Esophagus mucosa (tissue), 1 donor: ENCODE measurements around the gene FAM151B. TPM values are rescaled to one million over a fixed set of nuclear protein-coding genes. Genes with fewer than 3 reads are reported as not detected.
"Not testable (repeated sequence)": the region's sequence is repeated elsewhere in the genome, so short reads cannot be mapped to it uniquely, and the experiment has no call there.

Source experiments
- ATAC-seq: fragments of 200-7000 bp; cut with Tn5 transposase; one replicate; pipeline ENCODE4 v1.9.1; 2020
- total RNA-seq: library from RNA; stranded (reverse); gene quantifications from one replicate; pipeline ENCODE4 v1.2.4, GENCODE V29; 2023
- donor health status: DM: yes; HTN: yes; CAD: no.

FAM151B gene
- total RNA-seq, 1 donor from 2014 or later, result 1.3 TPM

GRCh38 chr5:80504833-80505232 is 16.9 kb downstream of the FAM151B start:
- no peak for ATAC-seq

DNA sequence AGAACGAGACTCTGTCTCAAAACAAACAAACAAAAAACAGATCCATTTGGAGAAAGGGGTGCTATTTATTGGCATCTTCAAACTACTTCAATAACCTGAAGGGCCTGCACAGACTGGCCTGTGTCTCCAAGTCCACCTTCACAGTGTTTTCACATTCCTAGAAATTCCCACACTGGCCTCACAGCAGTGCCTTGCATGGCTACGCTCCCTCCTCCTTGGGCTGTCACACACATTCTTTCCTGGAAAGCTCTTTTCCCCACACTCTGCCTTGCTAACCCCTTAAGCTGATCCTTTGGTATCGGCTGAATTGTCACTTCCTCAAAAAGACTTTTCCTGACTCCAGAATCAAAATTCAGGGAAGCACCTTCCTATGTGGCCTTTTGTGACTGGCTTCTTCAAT is 19.8 kb downstream of the FAM151B start:
- ATAC-seq, result no peak

DNA sequence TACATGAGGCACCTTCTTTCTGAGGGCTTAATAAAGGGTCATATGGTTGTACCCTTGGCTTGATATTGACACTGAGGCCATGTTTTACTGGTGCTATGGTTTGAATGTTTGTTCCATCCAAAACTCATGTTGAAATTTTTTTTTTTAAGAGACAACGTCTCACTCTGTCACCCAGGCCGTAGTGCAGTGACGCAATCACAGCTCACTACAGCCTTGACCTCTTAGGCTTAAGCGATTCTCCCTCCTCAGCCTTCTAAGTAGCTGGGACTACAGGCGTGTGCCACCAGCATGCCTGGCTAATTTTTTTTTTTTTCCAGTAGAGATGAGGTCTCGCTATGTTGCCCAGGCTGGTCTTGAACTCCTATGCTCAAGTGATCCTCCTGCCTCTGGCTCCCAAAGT is 20.9 kb downstream of the FAM151B start:
- no peak for ATAC-seq

DNA sequence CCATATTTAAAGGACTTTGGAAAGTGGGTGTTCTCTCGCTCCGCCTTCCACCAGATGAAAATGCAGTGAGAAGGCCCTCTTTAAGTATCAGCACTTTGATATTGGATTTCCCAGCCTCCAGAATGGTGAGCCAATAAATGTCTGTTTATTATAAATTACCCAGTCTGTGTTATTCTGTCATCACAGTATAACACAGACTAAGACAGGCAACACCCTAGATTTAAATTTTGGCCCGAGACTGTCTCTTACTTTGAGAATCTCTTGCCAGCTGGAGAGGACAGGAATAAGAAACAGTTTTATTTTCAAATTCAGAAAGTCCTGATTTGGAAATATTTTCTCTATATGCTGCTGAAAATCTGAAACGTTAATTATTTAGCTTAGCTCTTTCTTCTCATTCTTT is 21.5 kb downstream of the FAM151B start:
- ATAC-seq, result no peak

DNA sequence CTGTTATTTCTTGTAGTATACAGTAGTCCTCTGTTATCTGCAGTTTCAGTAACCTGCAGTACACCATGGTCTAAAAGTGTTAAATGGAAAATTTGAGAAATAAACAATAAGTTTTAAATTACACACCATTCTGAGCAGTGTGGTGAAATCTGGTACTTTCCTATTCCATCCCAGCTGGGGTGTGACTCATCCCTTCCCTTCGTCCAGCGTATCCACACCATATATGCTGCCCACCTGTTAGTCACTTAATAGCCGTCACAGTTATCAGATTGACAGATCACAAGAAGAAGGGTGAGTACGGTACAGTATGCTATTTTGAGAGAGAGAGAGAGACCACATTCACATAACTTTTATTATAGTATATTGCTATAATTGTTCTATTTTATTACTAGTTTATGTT is 28.9 kb downstream of the FAM151B start:
- ATAC-seq, result no peak

GRCh38 chr5:80540691-80541090 is 52.8 kb downstream of the FAM151B start:
- no peak for ATAC-seq

DNA sequence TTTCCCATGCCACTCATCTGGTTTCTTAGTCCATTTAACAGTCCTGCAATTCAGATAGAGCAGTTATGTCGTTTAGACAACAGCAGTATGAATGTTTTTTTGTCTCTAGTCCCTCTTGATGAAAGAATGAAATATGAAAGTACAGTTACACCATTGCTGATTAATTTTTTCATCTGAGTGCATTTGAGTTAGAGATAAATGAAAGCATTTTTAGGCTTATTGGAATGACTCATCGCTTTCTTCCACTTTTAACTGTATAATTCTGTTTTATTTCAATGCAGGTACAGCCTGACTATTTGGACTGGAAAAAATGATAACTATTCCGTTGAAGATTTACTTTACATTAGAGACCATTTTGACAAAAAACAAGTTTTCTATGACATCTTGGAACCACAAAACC is 53.5 kb downstream of the FAM151B start:
- ATAC-seq, result no peak

DNA sequence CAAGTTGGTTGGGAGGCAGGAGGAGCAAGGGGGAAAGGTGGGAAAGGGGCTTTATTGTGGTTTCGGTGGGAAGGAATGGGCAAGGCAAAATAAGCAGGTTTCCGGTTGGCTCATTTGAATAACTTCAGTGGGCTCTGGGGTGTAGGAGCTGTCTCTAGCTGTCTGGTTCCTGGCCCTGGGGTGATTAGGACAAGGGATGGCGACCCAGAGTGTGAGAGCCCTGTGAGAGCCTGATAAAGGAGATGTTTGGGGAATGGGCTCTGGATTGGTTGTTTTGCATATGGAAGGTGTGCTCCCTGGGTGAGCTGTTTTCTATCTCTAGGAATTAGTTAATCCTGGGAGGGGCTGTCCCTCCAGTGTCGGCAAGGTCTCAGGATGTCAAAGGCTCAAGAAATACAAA is 66.7 kb downstream of the FAM151B start:
- no peak for ATAC-seq

- no peak for ATAC-seq
Measured at GRCh38 chr5:80555099-80555498, 67.2 kb downstream of the FAM151B start.

DNA sequence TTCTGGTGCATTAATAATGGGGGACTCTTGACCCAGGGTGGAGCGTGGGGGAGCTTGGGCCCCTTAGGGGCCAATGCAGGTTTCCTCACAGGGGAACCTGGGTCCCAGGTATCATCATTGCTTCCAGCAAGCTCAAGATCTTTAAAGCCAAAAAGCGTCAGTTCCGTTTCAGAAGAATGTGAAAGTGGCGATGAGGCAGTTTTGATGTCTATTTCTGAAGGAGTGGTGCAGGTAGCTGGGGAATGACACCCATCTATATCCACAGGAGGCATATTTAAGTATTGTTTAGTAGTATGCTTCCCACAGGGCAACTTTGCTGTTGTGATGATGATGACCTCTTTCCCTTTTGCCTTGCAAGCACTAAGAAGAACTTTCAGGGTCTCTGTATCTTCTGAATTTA is 71.3 kb downstream of the FAM151B start:
- ATAC-seq, result no peak

- ATAC-seq, result no peak
Measured at GRCh38 chr5:80565330-80565729, 77.4 kb downstream of the FAM151B start.

GRCh38 chr5:80566711-80567259 is 78.9 kb downstream of the FAM151B start:
- no peak for ATAC-seq

GRCh38 chr5:80568251-80568650 is 80.4 kb downstream of the FAM151B start:
- no peak for ATAC-seq

DNA sequence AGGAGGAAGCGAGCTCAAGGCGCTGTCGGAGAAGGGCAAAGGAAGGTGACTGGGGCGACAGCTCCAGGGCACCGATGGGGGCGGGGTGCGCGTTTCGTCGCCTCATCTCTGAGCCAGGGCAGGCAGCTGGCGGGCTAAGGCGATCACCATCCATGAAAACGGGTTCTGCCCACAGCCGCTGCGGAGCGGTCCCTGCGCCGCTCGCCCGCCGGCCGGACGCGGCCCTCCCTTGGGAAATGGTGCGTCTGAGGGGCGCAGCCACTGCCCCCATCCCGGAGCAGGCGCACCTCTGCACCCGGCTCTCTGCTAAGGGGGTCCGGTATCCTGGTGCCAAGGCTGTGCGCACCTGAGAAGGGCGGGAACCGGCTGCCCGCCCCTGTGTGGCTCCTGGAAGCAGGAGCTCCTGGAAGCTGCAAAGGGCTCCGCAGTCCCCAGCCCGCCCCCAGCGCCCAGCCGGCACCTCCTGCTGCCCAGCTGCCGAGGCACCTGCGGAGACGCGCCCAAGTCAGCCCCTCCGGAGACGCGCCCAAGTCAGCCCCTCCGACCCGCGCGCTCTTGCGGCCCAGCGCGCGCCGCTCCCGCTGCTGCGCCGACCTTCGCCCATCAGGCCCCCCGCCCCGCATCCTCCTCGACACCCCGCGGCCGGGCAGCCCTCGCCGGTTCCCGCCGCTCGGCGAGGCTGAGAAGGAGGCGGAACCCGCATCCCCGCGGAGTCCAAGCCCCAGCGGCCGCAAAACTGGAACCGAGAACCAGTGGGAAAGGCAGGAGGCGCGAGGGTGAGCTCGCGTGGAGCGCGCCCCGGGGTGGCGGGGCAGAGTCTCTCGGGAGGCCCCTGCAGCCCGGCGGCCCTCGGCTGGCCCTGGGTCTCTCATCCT is 81.4 kb downstream of the FAM151B start:
- peak; percentile 22 for ATAC-seq

DNA sequence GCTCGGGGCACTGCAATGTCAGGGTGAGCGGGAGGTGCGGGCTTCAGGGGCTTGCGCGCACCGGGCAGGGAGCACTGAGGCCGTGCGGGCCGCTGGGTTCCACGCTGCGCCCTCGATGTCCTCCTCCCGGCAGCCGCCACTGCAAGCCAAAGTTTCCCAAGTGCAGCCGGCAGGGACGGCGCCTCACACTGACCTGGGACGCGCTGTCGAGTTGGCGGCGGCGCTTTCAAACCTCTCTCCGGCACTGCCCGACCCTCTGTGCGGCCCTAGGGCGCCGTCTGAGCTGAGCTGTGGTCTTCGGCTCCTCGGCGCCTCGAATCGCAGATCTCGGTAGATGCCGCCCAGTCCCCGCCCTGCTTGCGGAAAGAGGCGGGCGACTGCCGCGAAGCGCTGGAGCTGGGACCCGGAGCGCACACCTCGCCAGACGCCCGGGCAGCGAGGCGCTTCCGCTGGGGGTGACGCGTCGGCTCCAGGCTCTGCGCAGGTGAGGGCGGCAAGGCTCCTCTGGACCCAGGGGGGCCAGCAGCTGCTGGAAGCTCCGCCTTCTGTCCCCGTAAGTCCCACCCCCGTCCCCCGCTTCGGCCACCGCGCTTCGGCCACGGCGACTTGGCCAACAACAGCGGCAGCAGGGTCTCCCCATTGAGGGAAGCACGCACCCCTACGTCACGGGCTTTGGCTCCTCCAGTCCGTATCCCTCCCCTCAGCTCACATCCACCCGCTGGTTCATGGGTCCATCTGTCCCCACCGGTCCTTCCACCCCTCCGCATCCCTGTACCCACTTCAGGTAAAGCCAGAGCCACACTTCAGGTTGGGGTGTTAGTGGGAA is 82.3 kb downstream of the FAM151B start, which contains the start of gene ANKRD34B:
Gene ANKRD34B (minus strand): TSS at position 320 of the 826 bp plus-strand sequence. CDS start 10,261 bp downstream, outside the sequence.
- ATAC-seq, result peak; percentile 60

DNA sequence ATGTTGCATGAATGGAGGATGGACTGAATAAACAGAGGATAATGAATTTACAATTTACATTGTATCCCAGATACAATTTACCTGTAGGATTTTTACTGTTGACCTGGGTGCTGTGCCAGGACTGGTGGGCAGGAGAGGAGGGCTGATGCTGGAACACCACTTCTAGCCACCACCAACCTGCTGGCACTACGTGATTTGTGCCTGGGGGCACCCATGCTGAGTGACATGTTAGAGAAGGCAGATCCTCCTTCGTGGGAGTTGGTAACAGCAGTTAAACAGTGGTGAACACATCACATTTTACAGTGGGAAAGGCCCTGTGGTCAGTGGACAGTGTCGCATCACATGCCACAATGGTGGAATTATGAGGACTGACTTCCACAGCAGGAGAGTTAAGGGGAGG is 85.2 kb downstream of the FAM151B start:
- no peak for ATAC-seq

GRCh38 chr5:80576383-80576782 is 88.5 kb downstream of the FAM151B start:
- ATAC-seq, result no peak

DNA sequence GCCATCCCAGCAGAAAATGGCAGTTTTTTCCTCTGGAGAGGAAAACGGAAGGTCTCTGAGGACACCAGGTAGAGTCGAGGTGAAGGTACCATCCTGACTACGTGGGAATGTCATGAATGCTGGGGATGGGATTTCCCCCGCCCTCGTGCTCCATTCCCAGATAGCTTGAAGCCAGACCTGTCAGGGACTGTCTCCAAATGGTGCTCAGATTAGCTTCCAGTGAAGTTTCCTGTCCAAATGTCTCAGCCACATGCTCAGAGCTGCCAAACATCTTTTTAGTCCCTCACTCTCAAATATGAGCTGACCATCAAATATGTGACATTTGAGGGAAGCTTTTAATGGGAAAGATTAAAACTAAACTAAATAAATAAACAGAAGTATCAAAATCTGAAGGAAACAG is 89.8 kb downstream of the FAM151B start:
- no peak for ATAC-seq

- no peak for ATAC-seq
Measured at GRCh38 chr5:80579050-80579449, 91.2 kb downstream of the FAM151B start.

DNA sequence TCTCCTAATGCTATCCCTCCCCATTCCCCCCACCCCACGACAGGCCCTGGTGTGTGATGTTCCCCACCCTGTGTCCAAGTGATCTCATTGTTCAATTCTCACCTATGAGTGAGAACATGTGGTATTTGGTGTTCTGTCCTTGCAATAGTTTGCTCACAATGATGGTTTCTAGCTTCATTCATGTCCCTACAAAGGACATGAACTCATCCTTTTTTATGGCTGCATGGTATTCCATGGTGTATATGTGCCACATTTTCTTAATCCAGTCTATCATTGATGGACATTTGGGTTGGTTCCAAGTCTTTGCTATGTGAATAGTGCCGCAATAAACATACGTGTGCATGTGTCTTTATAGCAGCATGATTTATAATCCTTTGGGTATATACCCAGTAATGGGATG is 92.4 kb downstream of the FAM151B start:
- not testable (repeated sequence) for ATAC-seq

DNA sequence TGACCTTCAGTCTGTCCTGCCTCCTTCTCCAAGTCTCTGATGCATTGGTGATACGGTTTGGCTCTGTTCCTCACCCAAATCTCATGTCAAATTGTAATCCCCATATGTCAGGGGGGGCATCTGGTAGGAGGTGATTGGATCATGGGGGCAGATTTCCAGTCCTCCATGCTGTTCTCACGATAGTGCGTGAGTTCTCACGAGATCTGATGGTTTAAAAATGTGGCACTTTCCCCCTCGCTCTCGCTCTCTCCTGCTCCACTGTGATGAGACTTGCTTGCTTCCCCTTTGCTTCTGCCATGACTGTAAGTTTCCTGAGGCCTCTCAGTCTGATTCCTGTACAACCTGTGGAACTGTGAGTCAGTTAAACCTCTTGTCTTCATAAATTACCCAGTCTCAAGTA is 96.9 kb downstream of the FAM151B start:
- no peak for ATAC-seq

DNA sequence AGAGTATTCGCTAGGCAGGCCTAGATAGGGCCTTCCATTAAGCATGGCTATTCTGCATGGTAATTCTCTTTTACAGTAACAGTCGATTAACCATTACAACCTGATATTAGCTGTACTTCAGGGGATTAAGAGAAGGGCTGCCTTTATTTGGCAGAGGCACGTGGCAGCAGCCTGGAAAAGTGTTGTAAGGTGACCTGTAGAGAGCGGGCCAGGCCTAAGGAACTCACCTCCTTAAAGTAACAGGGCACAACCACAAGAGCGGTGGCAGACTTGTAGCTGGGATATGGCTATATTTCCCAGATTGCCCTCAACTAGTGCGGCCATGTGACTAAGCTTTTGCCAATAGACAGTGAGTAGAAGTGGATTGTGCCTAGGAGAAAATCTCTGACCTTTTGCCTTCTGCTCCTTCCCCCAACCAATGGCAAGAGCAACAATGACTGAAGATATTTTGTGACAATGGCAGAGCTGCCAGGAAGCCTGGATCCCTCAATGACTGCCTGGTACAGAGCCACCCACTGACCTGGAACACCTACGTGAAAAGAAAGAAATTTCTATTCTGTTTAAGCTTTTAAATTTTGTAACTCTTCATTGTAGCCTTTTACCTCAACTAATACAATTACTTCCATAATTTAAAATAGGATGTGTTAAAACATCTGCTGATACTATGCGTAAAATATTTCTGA is 101.1 kb downstream of the FAM151B start:
- no peak for ATAC-seq

GRCh38 chr5:80590766-80591165 is 102.9 kb downstream of the FAM151B start:
- no peak for ATAC-seq
